HepG2 (cell line): ENCODE results near the gene CLCN4. TPM values are rescaled to one million over a fixed set of nuclear protein-coding genes. Genes with fewer than 3 reads are reported as not detected.

ENCODE experiments used
- CCAR2 ChIP-seq: fragments of 200-400 bp; formaldehyde crosslinking; optimal IDR thresholded peaks from 2 replicates; pipeline ENCODE3; 2018; ENCODE audit warnings: low read depth, mild to moderate bottlenecking, low read length, moderate library complexity
- JUN ChIP-seq: sonication (generic); formaldehyde crosslinking; IDR thresholded peaks from 2 replicates; pipeline ENCODE4 v1.4.0; 2020; ENCODE audit warnings: mild to moderate bottlenecking, missing genetic modification reagents
- NCOA1 ChIP-seq: sonication (generic); formaldehyde crosslinking; IDR thresholded peaks from 2 replicates; pipeline ENCODE4 v1.9.0; 2021; ENCODE audit warnings: missing genetic modification reagents
- PRDM15 ChIP-seq: sonication (generic); formaldehyde crosslinking; IDR thresholded peaks from 2 replicates; pipeline ENCODE4 v1.4.0; 2020; ENCODE audit warnings: missing genetic modification reagents
- STAT5B ChIP-seq: sonication (generic); formaldehyde crosslinking; IDR thresholded peaks from 2 replicates; pipeline ENCODE4 v1.4.0; 2020; ENCODE audit warnings: missing genetic modification reagents
- ZBTB21 ChIP-seq: sonication (generic); formaldehyde crosslinking; IDR thresholded peaks from 2 replicates; pipeline ENCODE4 v1.4.0; 2020; ENCODE audit warnings: missing genetic modification reagents
- ZFP91 ChIP-seq: sonication (generic); formaldehyde crosslinking; IDR thresholded peaks from 2 replicates; pipeline ENCODE4 v1.9.0; 2022; ENCODE audit warnings: missing genetic modification reagents, mild to moderate bottlenecking, borderline replicate concordance
- ZNF34 ChIP-seq: sonication (generic); formaldehyde crosslinking; IDR thresholded peaks from 2 replicates; pipeline ENCODE4 v1.4.0; 2020; ENCODE audit warnings: mild to moderate bottlenecking, missing genetic modification reagents, borderline replicate concordance
- polyA plus RNA-seq, 8 experiments: library from polyadenylated mRNA; depleted of rRNA in 3 of 8; stranded (reverse) in 7 of 8; unstranded in 1 of 8; fragments of >200 nt; fragmentation: Illumina TruSeq in 4 of 8; extraction: Trizol in 4 of 8; gene quantifications; 2 replicates each; pipeline versions ENCODE4 v1.2.1 to v1.2.3, GENCODE V29; 2011 to 2016; ENCODE audit warnings: low read depth in 4 of 8, missing spikeins in 1 of 8, mixed read lengths in 1 of 8; ENCODE audit not compliant: insufficient read depth in 1 of 8
- total RNA-seq, 5 experiments: library from RNA; depleted of rRNA; stranded (reverse); fragments of >200 nt; fragmentation: Illumina TruSeq; extraction: Trizol; gene quantifications; 2 replicates each; pipeline ENCODE4 v1.2.3, GENCODE V29; 2016; ENCODE audit warnings: low read depth in 1 of 5
- TF ChIP-seq, protein P1 (sequence below): sonication (generic); formaldehyde crosslinking; IDR thresholded peaks from 2 replicates; pipeline ENCODE4 v1.4.0; 2020; ENCODE audit warnings: mild to moderate bottlenecking, missing genetic modification reagents
- TF ChIP-seq, protein P2 (sequence below): sonication (generic); formaldehyde crosslinking; IDR thresholded peaks from 2 replicates; pipeline ENCODE4 v1.4.0; 2020; ENCODE audit warnings: missing genetic modification reagents
- TF ChIP-seq, protein P3 (sequence below): IDR thresholded peaks from 2 replicates; pipeline ENCODE4 v1.6.1; 2012; ENCODE audit warnings: low read depth, low read length, improper control_type of control experiment

Gene CLCN4
- total and polyA plus RNA-seq, 2 of the 13 experiments (the other 11 are each of a cell fraction or from before 2014, with no cell fraction given), result 1.8 to 2.5 TPM

- TF ChIP-seq PRDM15, result no peak
- TF ChIP-seq, protein P1, sequence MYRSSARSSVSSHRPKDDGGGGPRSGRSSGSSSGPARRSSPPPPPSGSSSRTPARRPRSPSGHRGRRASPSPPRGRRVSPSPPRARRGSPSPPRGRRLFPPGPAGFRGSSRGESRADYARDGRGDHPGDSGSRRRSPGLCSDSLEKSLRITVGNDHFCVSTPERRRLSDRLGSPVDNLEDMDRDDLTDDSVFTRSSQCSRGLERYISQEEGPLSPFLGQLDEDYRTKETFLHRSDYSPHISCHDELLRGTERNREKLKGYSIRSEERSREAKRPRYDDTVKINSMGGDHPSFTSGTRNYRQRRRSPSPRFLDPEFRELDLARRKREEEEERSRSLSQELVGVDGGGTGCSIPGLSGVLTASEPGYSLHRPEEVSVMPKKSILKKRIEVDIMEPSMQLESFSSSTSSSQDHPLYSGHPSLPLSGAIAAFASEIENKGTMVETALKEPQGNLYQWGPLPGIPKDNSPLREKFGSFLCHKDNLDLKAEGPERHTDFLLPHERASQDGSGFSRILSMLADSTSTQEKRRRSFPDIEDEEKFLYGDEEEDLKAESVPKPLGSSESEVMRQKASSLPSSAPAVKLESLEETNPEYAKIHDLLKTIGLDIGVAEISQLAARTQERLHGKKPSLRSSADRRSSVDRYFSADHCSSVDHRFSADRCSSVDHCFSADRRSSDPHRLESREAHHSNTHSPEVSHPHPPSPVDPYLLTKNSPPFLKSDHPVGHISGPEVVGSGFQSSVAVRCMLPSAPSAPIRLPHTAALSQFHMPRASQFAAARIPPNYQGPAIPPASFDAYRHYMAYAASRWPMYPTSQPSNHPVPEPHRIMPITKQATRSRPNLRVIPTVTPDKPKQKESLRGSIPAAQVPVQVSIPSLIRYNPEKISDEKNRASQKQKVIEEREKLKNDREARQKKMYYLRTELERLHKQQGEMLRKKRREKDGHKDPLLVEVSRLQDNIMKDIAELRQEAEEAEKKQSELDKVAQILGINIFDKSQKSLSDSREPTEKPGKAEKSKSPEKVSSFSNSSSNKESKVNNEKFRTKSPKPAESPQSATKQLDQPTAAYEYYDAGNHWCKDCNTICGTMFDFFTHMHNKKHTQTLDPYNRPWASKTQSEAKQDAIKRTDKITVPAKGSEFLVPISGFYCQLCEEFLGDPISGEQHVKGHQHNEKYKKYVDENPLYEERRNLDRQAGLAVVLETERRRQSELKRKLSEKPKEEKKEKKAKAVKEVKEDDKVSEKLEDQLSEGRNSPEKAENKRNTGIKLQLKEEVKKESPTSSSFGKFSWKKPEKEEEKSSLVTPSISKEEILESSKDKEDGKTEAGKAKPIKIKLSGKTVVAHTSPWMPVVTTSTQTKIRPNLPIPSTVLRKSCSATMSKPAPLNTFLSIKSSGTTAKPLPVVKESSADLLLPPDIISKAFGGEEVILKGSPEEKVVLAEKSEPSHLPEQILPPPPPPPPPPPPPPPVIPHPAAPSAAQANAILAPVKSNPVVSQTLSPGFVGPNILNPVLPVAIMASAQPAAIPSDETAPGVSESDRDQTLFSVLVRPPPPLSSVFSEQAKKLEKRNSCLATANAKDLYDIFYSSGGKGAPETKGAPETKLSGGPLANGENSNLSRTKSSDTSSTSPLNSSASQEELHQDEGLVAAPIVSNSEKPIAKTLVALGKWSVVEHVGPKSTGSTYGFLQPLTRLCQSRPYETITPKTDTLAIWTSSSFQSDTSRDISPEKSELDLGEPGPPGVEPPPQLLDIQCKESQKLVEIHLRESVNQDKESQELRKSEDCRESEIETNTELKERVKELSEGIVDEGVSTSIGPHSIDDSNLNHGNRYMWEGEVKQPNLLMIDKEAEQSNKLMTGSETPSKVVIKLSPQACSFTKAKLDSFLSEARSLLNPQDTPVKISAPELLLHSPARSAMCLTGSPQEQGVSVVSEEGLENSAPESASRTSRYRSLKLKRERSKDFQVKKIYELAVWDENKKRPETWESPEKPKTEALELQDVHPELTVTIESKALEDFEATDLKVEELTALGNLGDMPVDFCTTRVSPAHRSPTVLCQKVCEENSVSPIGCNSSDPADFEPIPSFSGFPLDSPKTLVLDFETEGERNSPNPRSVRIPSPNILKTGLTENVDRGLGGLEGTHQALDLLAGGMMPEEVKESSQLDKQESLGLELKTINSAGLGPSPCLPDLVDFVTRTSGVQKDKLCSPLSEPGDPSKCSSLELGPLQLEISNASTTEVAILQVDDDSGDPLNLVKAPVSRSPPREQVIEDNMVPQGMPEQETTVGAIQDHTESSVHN, result no peak
- TF ChIP-seq ZNF34 (CRISPR knock-in tag), result no peak
- no peak for TF ChIP-seq STAT5B (CRISPR knock-in tag)
- no peak for TF ChIP-seq ZBTB21
- TF ChIP-seq, protein P2, sequence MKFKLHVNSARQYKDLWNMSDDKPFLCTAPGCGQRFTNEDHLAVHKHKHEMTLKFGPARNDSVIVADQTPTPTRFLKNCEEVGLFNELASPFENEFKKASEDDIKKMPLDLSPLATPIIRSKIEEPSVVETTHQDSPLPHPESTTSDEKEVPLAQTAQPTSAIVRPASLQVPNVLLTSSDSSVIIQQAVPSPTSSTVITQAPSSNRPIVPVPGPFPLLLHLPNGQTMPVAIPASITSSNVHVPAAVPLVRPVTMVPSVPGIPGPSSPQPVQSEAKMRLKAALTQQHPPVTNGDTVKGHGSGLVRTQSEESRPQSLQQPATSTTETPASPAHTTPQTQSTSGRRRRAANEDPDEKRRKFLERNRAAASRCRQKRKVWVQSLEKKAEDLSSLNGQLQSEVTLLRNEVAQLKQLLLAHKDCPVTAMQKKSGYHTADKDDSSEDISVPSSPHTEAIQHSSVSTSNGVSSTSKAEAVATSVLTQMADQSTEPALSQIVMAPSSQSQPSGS (CRISPR knock-in tag), result peak; percentile 49; the same call in 1 of the 2 replicates
- TF ChIP-seq JUN (CRISPR knock-in tag), result no peak
- TF ChIP-seq CCAR2, result no peak
- TF ChIP-seq, protein P3, sequence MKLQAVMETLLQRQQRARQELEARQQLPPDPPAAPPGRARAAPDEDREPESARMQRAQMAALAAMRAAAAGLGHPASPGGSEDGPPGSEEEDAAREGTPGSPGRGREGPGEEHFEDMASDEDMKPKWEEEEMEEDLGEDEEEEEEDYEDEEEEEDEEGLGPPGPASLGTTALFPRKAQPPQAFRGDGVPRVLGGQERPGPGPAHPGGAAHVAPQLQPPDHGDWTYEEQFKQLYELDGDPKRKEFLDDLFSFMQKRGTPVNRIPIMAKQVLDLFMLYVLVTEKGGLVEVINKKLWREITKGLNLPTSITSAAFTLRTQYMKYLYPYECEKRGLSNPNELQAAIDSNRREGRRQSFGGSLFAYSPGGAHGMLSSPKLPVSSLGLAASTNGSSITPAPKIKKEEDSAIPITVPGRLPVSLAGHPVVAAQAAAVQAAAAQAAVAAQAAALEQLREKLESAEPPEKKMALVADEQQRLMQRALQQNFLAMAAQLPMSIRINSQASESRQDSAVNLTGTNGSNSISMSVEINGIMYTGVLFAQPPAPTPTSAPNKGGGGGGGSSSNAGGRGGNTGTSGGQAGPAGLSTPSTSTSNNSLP, result peak; percentile 84
- no peak for TF ChIP-seq NCOA1
- no peak for TF ChIP-seq ZFP91
Observed at GRCh38 chrX:10119399-10119990, 37.3 kb upstream of the CLCN4 start (continued).
